SK-N-SH (cell line): ENCODE data around the gene UST. TPM values are rescaled to one million over a fixed set of nuclear protein-coding genes. Genes with fewer than 3 reads are reported as not detected.

Source experiments
- CTCF ChIA-PET: fragments of 300-600, 350-600 bp; formaldehyde crosslinking; extraction: SDS; loops from one replicate; lab custom pipeline; 2021; lab: Yijun Ruan, JAX
- POLR2A ChIA-PET: fragments of 350-600 bp; sonication (Branson Sonifier 250); formaldehyde crosslinking; extraction: SDS; loops from one replicate; lab custom pipeline; 2020; ENCODE audit warnings: antibody characterized with exemption, inconsistent platforms; lab: Yijun Ruan, JAX
- DNase-seq: peaks from one replicate; pipeline ENCODE4 v3.0.0; 2012
- H2AFZ ChIP-seq: fragments of 200-600 bp; sonication (generic); 2 replicates; pipeline ENCODE4 v1.8.1; 2016; ENCODE audit warnings: antibody characterized with exemption, mild to moderate bottlenecking, low read depth
- H3F3A ChIP-seq: fragments of 200-600 bp; sonication (generic); replicated peaks from 2 replicates; pipeline ENCODE3; 2016; ENCODE audit warnings: antibody characterized with exemption, mild to moderate bottlenecking; ENCODE audit not compliant: insufficient read depth
- H3K27ac ChIP-seq, 2 experiments: fragments of 200-500 bp in 1 of 2; fragments of 200-600 bp in 1 of 2; sonication (Bioruptor generic) in 1 of 2; sonication (generic), shearing (Covaris generic) in 1 of 2; 2 replicates each; pipeline versions ENCODE4 v1.5.1 to v1.6.1; 2014 to 2016; ENCODE audit warnings: low read depth in 2 of 2, inconsistent platforms in 1 of 2, low read length in 1 of 2, mild to moderate bottlenecking in 1 of 2, mixed read lengths in 1 of 2
- H3K27me3 ChIP-seq: fragments of 200-600 bp; sonication (generic), shearing (Covaris generic); 2 replicates; pipeline ENCODE4 v1.6.1; 2016; ENCODE audit warnings: mixed run types; ENCODE audit not compliant: insufficient read depth
- H3K36me3 ChIP-seq, 2 experiments: fragments of 200-500 bp in 1 of 2; fragments of 200-600 bp in 1 of 2; sonication (Bioruptor generic) in 1 of 2; sonication (generic) in 1 of 2; replicated peaks in 1 of 2; 2 replicates each; pipeline versions ENCODE3 to v1.5.1; 2014 to 2016; ENCODE audit warnings: low read length in 1 of 2, mild to moderate bottlenecking in 1 of 2; ENCODE audit not compliant: insufficient read depth in 2 of 2, control insufficient read depth in 1 of 2
- H3K4me1 ChIP-seq, 2 experiments: fragments of 200-500 bp in 1 of 2; fragments of 200-600 bp in 1 of 2; sonication (Bioruptor generic) in 1 of 2; sonication (generic), shearing (Covaris generic) in 1 of 2; 2 replicates each; pipeline versions ENCODE4 v1.5.1 to v1.6.1; 2014 to 2016; ENCODE audit warnings: low read depth in 1 of 2, low read length in 1 of 2, mixed run types in 1 of 2; ENCODE audit not compliant: insufficient read depth in 2 of 2, control insufficient read depth in 1 of 2
- H3K4me2 ChIP-seq: fragments of 200-600 bp; sonication (generic), shearing (Covaris generic); 2 replicates; pipeline ENCODE4 v1.6.1; 2017; ENCODE audit warnings: mixed run types
- H3K4me3 ChIP-seq, 2 experiments: fragments of 200-500 bp in 1 of 2; fragments of 200-600 bp in 1 of 2; sonication (Bioruptor generic) in 1 of 2; sonication (generic), shearing (Covaris generic) in 1 of 2; 2 replicates each; pipeline versions ENCODE4 v1.5.1 to v1.8.1; 2014 to 2016; ENCODE audit warnings: low read depth in 2 of 2, inconsistent platforms in 1 of 2, low read length in 1 of 2, mild to moderate bottlenecking in 1 of 2, mixed read lengths in 1 of 2, moderate library complexity in 1 of 2
- H3K79me2 ChIP-seq: fragments of 200-600 bp; sonication (generic); 2 replicates; pipeline ENCODE4 v1.8.1; 2017; ENCODE audit warnings: mild to moderate bottlenecking; ENCODE audit not compliant: insufficient read depth
- H3K9ac ChIP-seq: fragments of 200-600 bp; sonication (generic); 2 replicates; pipeline ENCODE4 v1.6.1; 2017; ENCODE audit warnings: mixed run types
- H3K9me2 ChIP-seq: fragments of 200-600 bp; sonication (generic); 2 replicates; pipeline ENCODE4 v1.6.1; 2017; ENCODE audit warnings: mixed run types
- H3K9me3 ChIP-seq: fragments of 200-600 bp; sonication (generic); 2 replicates; pipeline ENCODE4 v1.6.1; 2017; ENCODE audit warnings: mixed run types, mild to moderate bottlenecking, moderate library complexity
- H4K20me1 ChIP-seq: fragments of 200-600 bp; sonication (generic); 2 replicates; pipeline ENCODE4 v1.6.1; 2017; ENCODE audit warnings: mild to moderate bottlenecking, mixed run types; ENCODE audit not compliant: insufficient read depth
- CHD2 ChIP-seq: fragments of 150-350 bp; IDR thresholded peaks from 2 replicates; pipeline ENCODE4 v1.6.1; 2018; ENCODE audit warnings: low read length; ENCODE audit not compliant: partially characterized antibody
- EZH2phosphoT487 ChIP-seq: fragments of 200-600 bp; sonication (generic); IDR thresholded peaks from 2 replicates; pipeline ENCODE4 v1.6.1; 2017; ENCODE audit warnings: low read depth, mixed run types, mild to moderate bottlenecking, antibody characterized with exemption, moderate library complexity, borderline replicate concordance
- FOSL2 ChIP-seq: IDR thresholded peaks from 2 replicates; pipeline ENCODE4 v1.4.0; 2012; ENCODE audit warnings: low read depth, mild to moderate bottlenecking, moderate library complexity, borderline replicate concordance
- FOXJ3 ChIP-seq: sonication (generic); formaldehyde crosslinking; IDR thresholded peaks from 2 replicates; pipeline ENCODE4 v1.5.1; 2020; ENCODE audit warnings: mild to moderate bottlenecking, missing genetic modification reagents
- GABPA ChIP-seq: IDR thresholded peaks from 2 replicates; pipeline ENCODE4 v1.4.0; 2012; ENCODE audit warnings: low read depth, mild to moderate bottlenecking
- GATA2 ChIP-seq: sonication (generic); formaldehyde crosslinking; IDR thresholded peaks from 2 replicates; pipeline ENCODE4 v1.5.0; 2020; ENCODE audit warnings: mild to moderate bottlenecking, missing genetic modification reagents
- MEF2A ChIP-seq: IDR thresholded peaks from 2 replicates; pipeline ENCODE4 v1.4.0; 2012; ENCODE audit warnings: low read depth, borderline replicate concordance
- NRF1 ChIP-seq: IDR thresholded peaks from 2 replicates; pipeline ENCODE4 v1.6.1; 2012; ENCODE audit warnings: low read depth, mild to moderate bottlenecking, low read length
- SIN3A ChIP-seq: IDR thresholded peaks from 2 replicates; pipeline ENCODE4 v1.6.1; 2012; ENCODE audit warnings: low read depth, mild to moderate bottlenecking, low read length, moderate library complexity, borderline replicate concordance
- SMC3 ChIP-seq: IDR thresholded peaks from 2 replicates; pipeline ENCODE4 v1.6.1; 2012; ENCODE audit warnings: low read depth, low read length, improper control_type of control experiment
- WGBS: methylation state at CpG from one replicate; pipeline ENCODE4 v1.1.6; 2017; ENCODE audit warnings: low lambda C conversion rate; 5-methylcytosine and 5-hydroxymethylcytosine counted together
- polyA plus RNA-seq, 3 experiments: library from polyadenylated mRNA; depleted of rRNA; stranded (reverse); fragments of >200 nt; gene quantifications; 2 replicates each; pipeline ENCODE4 v1.2.3, GENCODE V29; 2012
- TF ChIP-seq, protein P1 (sequence below): fragments of 150-350 bp; IDR thresholded peaks from 2 replicates; pipeline ENCODE4 v1.6.1; 2016; ENCODE audit warnings: mild to moderate bottlenecking, low read depth, low read length
- TF ChIP-seq, protein P2 (sequence below): fragments of 150-350 bp; IDR thresholded peaks from 2 replicates; pipeline ENCODE4 v1.6.1; 2017; ENCODE audit warnings: antibody characterized with exemption, low read length, low read depth, borderline replicate concordance
- TF ChIP-seq, protein P3 (sequence below): IDR thresholded peaks from 2 replicates; pipeline ENCODE4 v1.4.0; 2012; ENCODE audit warnings: low read depth
- TF ChIP-seq, protein P4 (sequence below): IDR thresholded peaks from 2 replicates; pipeline ENCODE4 v1.6.1; 2012; ENCODE audit warnings: mild to moderate bottlenecking, low read depth, low read length, moderate library complexity
- TF ChIP-seq, protein P5 (sequence below): IDR thresholded peaks from 2 replicates; pipeline ENCODE4; 2012

The UST gene
- polyA plus RNA-seq, 1 of the 3 experiments (the other 2 are of a cell fraction): 1.7 TPM

DNA sequence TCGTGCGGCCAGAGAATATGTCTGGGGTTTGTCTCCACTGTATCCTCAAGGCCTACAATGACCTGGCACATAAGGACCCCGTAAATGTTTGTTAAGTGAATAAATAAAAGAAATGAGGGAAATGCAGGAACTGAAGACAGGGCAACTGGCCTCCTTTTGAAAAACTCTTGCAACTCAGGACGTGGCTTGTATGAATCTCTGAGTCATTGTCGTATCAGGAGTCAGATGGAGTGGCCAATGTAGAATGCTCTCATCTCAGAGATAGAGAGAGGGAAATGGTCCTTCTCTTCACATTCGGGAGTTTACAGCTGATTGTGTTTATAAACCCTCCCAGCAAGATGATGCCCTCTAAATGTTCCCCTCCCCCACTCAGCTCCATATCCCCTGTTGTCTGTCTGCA, 57.1 kb downstream of the UST start:
- Histone ChIP-seq H3F3A (no peaks in the 10 kb centered on the region), H3K9me3 (no peaks in the 10 kb centered on the region), H3K27me3 (0 out of 2 replicates have a peak, but pooled peaks cover 5% of the 10 kb centered on the region), H4K20me1 (no peaks in the 10 kb centered on the region), H3K79me2 (no peaks in the 10 kb centered on the region), H3K4me3 (no peak overlapping the region), H2AFZ (no peak overlapping the region), H3K9me2 (no peaks in the 10 kb centered on the region), H3K4me1 (no peaks in the 10 kb centered on the region), H3K4me2 (no peak overlapping the region), H3K27ac (no peak overlapping the region), H3K9ac (no peak overlapping the region), H3K36me3 (no peaks in the 10 kb centered on the region)
- CTCF ChIA-PET: no interaction called here
- POLR2A ChIA-PET: no interaction called here
- TF ChIP-seq NRF1: no peak
- TF ChIP-seq CHD2: no peak
- TF ChIP-seq GABPA: no peak
- TF ChIP-seq, protein P1, sequence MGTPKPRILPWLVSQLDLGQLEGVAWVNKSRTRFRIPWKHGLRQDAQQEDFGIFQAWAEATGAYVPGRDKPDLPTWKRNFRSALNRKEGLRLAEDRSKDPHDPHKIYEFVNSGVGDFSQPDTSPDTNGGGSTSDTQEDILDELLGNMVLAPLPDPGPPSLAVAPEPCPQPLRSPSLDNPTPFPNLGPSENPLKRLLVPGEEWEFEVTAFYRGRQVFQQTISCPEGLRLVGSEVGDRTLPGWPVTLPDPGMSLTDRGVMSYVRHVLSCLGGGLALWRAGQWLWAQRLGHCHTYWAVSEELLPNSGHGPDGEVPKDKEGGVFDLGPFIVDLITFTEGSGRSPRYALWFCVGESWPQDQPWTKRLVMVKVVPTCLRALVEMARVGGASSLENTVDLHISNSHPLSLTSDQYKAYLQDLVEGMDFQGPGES: no peak
- no peak for DNase-seq
- 13% methylated on average over 6 of the region's 6 CpGs for WGBS

DNA sequence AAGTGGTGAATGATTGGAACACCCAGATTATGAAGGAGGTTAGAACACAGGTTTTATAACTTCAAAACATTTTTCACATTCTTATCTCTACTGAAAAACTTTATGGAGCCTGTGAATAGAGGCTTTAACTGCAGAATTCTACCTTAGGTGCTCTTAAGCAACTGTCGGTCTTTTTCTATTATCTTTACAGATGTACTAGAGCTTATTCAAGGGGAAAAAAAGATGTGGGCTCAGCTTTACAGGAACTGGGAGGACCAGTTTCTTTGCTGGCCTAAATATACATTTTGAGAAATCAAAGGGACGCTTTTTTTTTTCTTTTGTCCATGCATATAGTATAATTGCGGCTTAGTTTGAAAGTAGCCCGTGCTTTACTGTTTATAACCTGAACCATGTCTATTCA, 58.9 kb downstream of the UST start:
- Histone ChIP-seq H2AFZ (no peak overlapping the region), H3K4me1 (no peaks in the 10 kb centered on the region), H3K79me2 (no peaks in the 10 kb centered on the region), H3K9me2 (no peaks in the 10 kb centered on the region), H3K4me3 (peak overlapping the region in 1 of 2 experiments; percentile 12; a peak in 1 of 4 replicates), H3F3A (no peaks in the 10 kb centered on the region), H3K36me3 (no peaks in the 10 kb centered on the region)
- 15% methylated on average over 4 of the region's 4 CpGs for WGBS
- no peak for TF ChIP-seq MEF2A
- TF ChIP-seq, protein P2, sequence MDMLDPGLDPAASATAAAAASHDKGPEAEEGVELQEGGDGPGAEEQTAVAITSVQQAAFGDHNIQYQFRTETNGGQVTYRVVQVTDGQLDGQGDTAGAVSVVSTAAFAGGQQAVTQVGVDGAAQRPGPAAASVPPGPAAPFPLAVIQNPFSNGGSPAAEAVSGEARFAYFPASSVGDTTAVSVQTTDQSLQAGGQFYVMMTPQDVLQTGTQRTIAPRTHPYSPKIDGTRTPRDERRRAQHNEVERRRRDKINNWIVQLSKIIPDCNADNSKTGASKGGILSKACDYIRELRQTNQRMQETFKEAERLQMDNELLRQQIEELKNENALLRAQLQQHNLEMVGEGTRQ: no peak
- no peak for TF ChIP-seq SMC3
- TF ChIP-seq FOXJ3 (CRISPR knock-in tag): no peak
- no peak for TF ChIP-seq FOSL2
- TF ChIP-seq, protein P3, sequence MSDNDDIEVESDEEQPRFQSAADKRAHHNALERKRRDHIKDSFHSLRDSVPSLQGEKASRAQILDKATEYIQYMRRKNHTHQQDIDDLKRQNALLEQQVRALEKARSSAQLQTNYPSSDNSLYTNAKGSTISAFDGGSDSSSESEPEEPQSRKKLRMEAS: no peak
- TF ChIP-seq, protein P1: no peak
- TF ChIP-seq EZH2phosphoT487: no peak
- no peak for TF ChIP-seq GATA2 (CRISPR knock-in tag)
- TF ChIP-seq, protein P4, sequence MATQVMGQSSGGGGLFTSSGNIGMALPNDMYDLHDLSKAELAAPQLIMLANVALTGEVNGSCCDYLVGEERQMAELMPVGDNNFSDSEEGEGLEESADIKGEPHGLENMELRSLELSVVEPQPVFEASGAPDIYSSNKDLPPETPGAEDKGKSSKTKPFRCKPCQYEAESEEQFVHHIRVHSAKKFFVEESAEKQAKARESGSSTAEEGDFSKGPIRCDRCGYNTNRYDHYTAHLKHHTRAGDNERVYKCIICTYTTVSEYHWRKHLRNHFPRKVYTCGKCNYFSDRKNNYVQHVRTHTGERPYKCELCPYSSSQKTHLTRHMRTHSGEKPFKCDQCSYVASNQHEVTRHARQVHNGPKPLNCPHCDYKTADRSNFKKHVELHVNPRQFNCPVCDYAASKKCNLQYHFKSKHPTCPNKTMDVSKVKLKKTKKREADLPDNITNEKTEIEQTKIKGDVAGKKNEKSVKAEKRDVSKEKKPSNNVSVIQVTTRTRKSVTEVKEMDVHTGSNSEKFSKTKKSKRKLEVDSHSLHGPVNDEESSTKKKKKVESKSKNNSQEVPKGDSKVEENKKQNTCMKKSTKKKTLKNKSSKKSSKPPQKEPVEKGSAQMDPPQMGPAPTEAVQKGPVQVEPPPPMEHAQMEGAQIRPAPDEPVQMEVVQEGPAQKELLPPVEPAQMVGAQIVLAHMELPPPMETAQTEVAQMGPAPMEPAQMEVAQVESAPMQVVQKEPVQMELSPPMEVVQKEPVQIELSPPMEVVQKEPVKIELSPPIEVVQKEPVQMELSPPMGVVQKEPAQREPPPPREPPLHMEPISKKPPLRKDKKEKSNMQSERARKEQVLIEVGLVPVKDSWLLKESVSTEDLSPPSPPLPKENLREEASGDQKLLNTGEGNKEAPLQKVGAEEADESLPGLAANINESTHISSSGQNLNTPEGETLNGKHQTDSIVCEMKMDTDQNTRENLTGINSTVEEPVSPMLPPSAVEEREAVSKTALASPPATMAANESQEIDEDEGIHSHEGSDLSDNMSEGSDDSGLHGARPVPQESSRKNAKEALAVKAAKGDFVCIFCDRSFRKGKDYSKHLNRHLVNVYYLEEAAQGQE: no peak
- no peak for TF ChIP-seq SIN3A
- no peak for TF ChIP-seq GABPA
- TF ChIP-seq, protein P5, sequence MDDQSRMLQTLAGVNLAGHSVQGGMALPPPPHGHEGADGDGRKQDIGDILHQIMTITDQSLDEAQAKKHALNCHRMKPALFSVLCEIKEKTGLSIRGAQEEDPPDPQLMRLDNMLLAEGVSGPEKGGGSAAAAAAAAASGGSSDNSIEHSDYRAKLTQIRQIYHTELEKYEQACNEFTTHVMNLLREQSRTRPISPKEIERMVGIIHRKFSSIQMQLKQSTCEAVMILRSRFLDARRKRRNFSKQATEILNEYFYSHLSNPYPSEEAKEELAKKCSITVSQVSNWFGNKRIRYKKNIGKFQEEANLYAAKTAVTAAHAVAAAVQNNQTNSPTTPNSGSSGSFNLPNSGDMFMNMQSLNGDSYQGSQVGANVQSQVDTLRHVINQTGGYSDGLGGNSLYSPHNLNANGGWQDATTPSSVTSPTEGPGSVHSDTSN: no peak
- TF ChIP-seq, all 33 proteins: peak for 0
- Histone ChIP-seq H3K27ac (no peak overlapping the region), H3K9ac (no peak overlapping the region), H4K20me1 (no peaks in the 10 kb centered on the region), H3K9me3 (no peaks in the 10 kb centered on the region), H3K27me3 (no peaks in the 10 kb centered on the region), H3K4me2 (peak overlapping the region; percentile 16; the same call in 1 of the 2 replicates)
- POLR2A ChIA-PET: no interaction called here
- DNase-seq: no peak
- CTCF ChIA-PET: no interaction called here
